Stimulated activated memory B cell treated with anti-CD40 and anti-IgM and Interleukin-4, amounts not matched to agents 10 μg/mL and 1 μg/mL and 100 μg/mL, for 72 hours (primary cell): ENCODE results near the gene COL6A1.

ENCODE experiments used
- ATAC-seq: fragments of 150-1000 bp; cut with Tn5 transposase; 2 replicates; pipeline ENCODE4 v1.10.0; 2021
- H3K27ac Mint-ChIP-seq: one replicate; pipeline ENCODE4 v1.8.0; 2022; ENCODE audit warnings: mild to moderate bottlenecking, mixed read lengths
- H3K27me3 Mint-ChIP-seq: one replicate; pipeline ENCODE4 v1.8.0; 2022; ENCODE audit warnings: mixed read lengths
- H3K36me3 Mint-ChIP-seq: one replicate; pipeline ENCODE4 v1.8.0; 2022; ENCODE audit warnings: mixed read lengths
- H3K4me1 Mint-ChIP-seq: one replicate; pipeline ENCODE4 v1.8.0; 2022; ENCODE audit warnings: mixed read lengths
- H3K4me3 Mint-ChIP-seq: one replicate; pipeline ENCODE4 v1.8.0; 2022; ENCODE audit warnings: mild to moderate bottlenecking, moderate library complexity, mixed read lengths
- H3K9me3 Mint-ChIP-seq: one replicate; pipeline ENCODE4 v1.8.0; 2022; ENCODE audit warnings: mixed read lengths

Gene COL6A1

GRCh38 chr21:46007492-46007868 is 25.9 kb downstream of the COL6A1 start:
- Mint-ChIP-seq H3K4me3 (no peak overlapping the region), H3K27ac (no peak overlapping the region), H3K4me1 (no peaks in the 10 kb centered on the region), H3K27me3 (no peaks in the 10 kb centered on the region), H3K9me3 (peaks cover 5% of the 10 kb centered on the region), H3K36me3 (no peaks in the 10 kb centered on the region)
- ATAC-seq = no peak

GRCh38 chr21:46008893-46009621 is 27.5 kb downstream of the COL6A1 start:
- Mint-ChIP-seq H3K4me1 (no peaks in the 10 kb centered on the region), H3K27ac (no peak overlapping the region), H3K4me3 (no peak overlapping the region), H3K27me3 (no peaks in the 10 kb centered on the region), H3K9me3 (peaks cover 5% of the 10 kb centered on the region), H3K36me3 (no peaks in the 10 kb centered on the region)
- ATAC-seq = no peak

GRCh38 chr21:46009951-46010705 is 28.6 kb downstream of the COL6A1 start:
- no peak for ATAC-seq
- Mint-ChIP-seq H3K27ac (no peak overlapping the region), H3K4me3 (no peak overlapping the region), H3K27me3 (no peaks in the 10 kb centered on the region), H3K36me3 (no peaks in the 10 kb centered on the region), H3K4me1 (no peaks in the 10 kb centered on the region), H3K9me3 (peaks cover 7% of the 10 kb centered on the region)

- H3K4me1 Mint-ChIP-seq = no peaks in the 10 kb centered on the region
- peaks cover 6% of the 10 kb centered on the region for H3K27me3 Mint-ChIP-seq
- no peak for ATAC-seq
- H3K27ac Mint-ChIP-seq = no peak overlapping the region
- no peak overlapping the region for H3K4me3 Mint-ChIP-seq
- H3K36me3 Mint-ChIP-seq = no peaks in the 10 kb centered on the region
- H3K9me3 Mint-ChIP-seq = peaks cover 7% of the 10 kb centered on the region
Observed at GRCh38 chr21:46011267-46011967, 29.8 kb downstream of the COL6A1 start.

GRCh38 chr21:46012154-46012553 is 30.6 kb downstream of the COL6A1 start:
- H3K4me3 Mint-ChIP-seq = no peak overlapping the region
- ATAC-seq = no peak
- no peaks in the 10 kb centered on the region for H3K36me3 Mint-ChIP-seq
- H3K4me1 Mint-ChIP-seq = no peaks in the 10 kb centered on the region
- no peak overlapping the region for H3K27ac Mint-ChIP-seq
- H3K9me3 Mint-ChIP-seq = peaks cover 7% of the 10 kb centered on the region
- peaks cover 13% of the 10 kb centered on the region for H3K27me3 Mint-ChIP-seq

- no peak for ATAC-seq
- peaks cover 38% of the 10 kb centered on the region for H3K27me3 Mint-ChIP-seq
Observed at GRCh38 chr21:46014828-46015227, 33.3 kb downstream of the COL6A1 start.

GRCh38 chr21:46017148-46017547 is 35.6 kb downstream of the COL6A1 start:
- Mint-ChIP-seq H3K4me1 (no peaks in the 10 kb centered on the region), H3K27me3 (peaks cover 60% of the 10 kb centered on the region), H3K4me3 (no peak overlapping the region), H3K9me3 (peaks cover 2% of the 10 kb centered on the region), H3K36me3 (no peaks in the 10 kb centered on the region), H3K27ac (no peak overlapping the region)
- no peak for ATAC-seq

More at GRCh38 chr21:46014828-46015227, 33.3 kb downstream of the COL6A1 start:
- H3K27ac Mint-ChIP-seq = no peak overlapping the region
- no peak overlapping the region for H3K4me3 Mint-ChIP-seq
- peaks cover 2% of the 10 kb centered on the region for H3K9me3 Mint-ChIP-seq
- H3K4me1 Mint-ChIP-seq = no peaks in the 10 kb centered on the region
- no peaks in the 10 kb centered on the region for H3K36me3 Mint-ChIP-seq

GRCh38 chr21:46017695-46018094 is 36.1 kb downstream of the COL6A1 start:
- Mint-ChIP-seq H3K27me3 (peaks cover 61% of the 10 kb centered on the region), H3K9me3 (peaks cover 2% of the 10 kb centered on the region), H3K36me3 (no peaks in the 10 kb centered on the region), H3K27ac (no peak overlapping the region), H3K4me1 (no peaks in the 10 kb centered on the region), H3K4me3 (no peak overlapping the region)
- ATAC-seq = no peak

- H3K27me3 Mint-ChIP-seq = peaks cover 70% of the 10 kb centered on the region
- no peak for ATAC-seq
- H3K4me3 Mint-ChIP-seq = no peak overlapping the region
- no peaks in the 10 kb centered on the region for H3K36me3 Mint-ChIP-seq
- H3K4me1 Mint-ChIP-seq = no peaks in the 10 kb centered on the region
- no peak overlapping the region for H3K27ac Mint-ChIP-seq
- peaks cover 2% of the 10 kb centered on the region for H3K9me3 Mint-ChIP-seq
Observed at GRCh38 chr21:46018615-46019014, 37.0 kb downstream of the COL6A1 start.

GRCh38 chr21:46020581-46020980 is 39.0 kb downstream of the COL6A1 start:
- Mint-ChIP-seq H3K27ac (no peak overlapping the region), H3K4me1 (no peaks in the 10 kb centered on the region), H3K9me3 (no peaks in the 10 kb centered on the region), H3K4me3 (no peak overlapping the region), H3K36me3 (no peaks in the 10 kb centered on the region), H3K27me3 (peaks cover 72% of the 10 kb centered on the region)
- no peak for ATAC-seq

- no peak overlapping the region for H3K4me3 Mint-ChIP-seq
- peaks cover 67% of the 10 kb centered on the region for H3K27me3 Mint-ChIP-seq
- no peaks in the 10 kb centered on the region for H3K9me3 Mint-ChIP-seq
- H3K4me1 Mint-ChIP-seq = no peaks in the 10 kb centered on the region
- ATAC-seq = no peak
- no peaks in the 10 kb centered on the region for H3K36me3 Mint-ChIP-seq
- H3K27ac Mint-ChIP-seq = no peak overlapping the region
Observed at GRCh38 chr21:46021398-46021797, 39.8 kb downstream of the COL6A1 start.

GRCh38 chr21:46021978-46022544 is 40.5 kb downstream of the COL6A1 start:
- H3K4me3 Mint-ChIP-seq = no peak overlapping the region
- H3K27ac Mint-ChIP-seq = no peak overlapping the region
- H3K4me1 Mint-ChIP-seq = no peaks in the 10 kb centered on the region
- peaks cover 60% of the 10 kb centered on the region for H3K27me3 Mint-ChIP-seq
- ATAC-seq = no peak
- no peaks in the 10 kb centered on the region for H3K36me3 Mint-ChIP-seq
- H3K9me3 Mint-ChIP-seq = no peaks in the 10 kb centered on the region

GRCh38 chr21:46022551-46023525 is 41.3 kb downstream of the COL6A1 start:
- ATAC-seq = no peak
- H3K27ac Mint-ChIP-seq = no peak overlapping the region
- no peaks in the 10 kb centered on the region for H3K4me1 Mint-ChIP-seq
- no peaks in the 10 kb centered on the region for H3K36me3 Mint-ChIP-seq
- H3K4me3 Mint-ChIP-seq = no peak overlapping the region
- H3K9me3 Mint-ChIP-seq = no peaks in the 10 kb centered on the region
- peaks cover 52% of the 10 kb centered on the region for H3K27me3 Mint-ChIP-seq

GRCh38 chr21:46023555-46023954 is 42.0 kb downstream of the COL6A1 start:
- Mint-ChIP-seq H3K27ac (no peak overlapping the region), H3K4me1 (no peaks in the 10 kb centered on the region), H3K4me3 (no peak overlapping the region), H3K9me3 (no peaks in the 10 kb centered on the region), H3K36me3 (no peaks in the 10 kb centered on the region), H3K27me3 (peaks cover 47% of the 10 kb centered on the region)
- no peak for ATAC-seq
